ENCODE measurements around the gene TMED1. TPM values are rescaled to one million over a fixed set of nuclear protein-coding genes. Genes with fewer than 3 reads are reported as not detected.

The TMED1 gene
- total RNA-seq, 1 donor from 2014 or later: 27.0 TPM

- FAIRE-seq (no peak), DNase-seq (ENCODE audit: low read depth) (no peak)
- no peak overlapping the region for H3K9ac ChIP-seq (ENCODE audit: low read length)
- no peak overlapping the region for H3K4me3 ChIP-seq (ENCODE audit: insufficient read depth, low read depth, low read length)
- H3K79me2 ChIP-seq (ENCODE audit: insufficient read depth, low read length): no peaks in the 10 kb centered on the region
- no peaks in the 10 kb centered on the region for H3K4me1 ChIP-seq (ENCODE audit: insufficient read depth, low read length)
- Mint-ChIP-seq H3K4me3 (ENCODE audit: unreplicated experiment) (no peak overlapping the region), H3K36me3 (ENCODE audit: low read depth, unreplicated experiment) (peaks cover 19% of the 10 kb centered on the region), H3K4me1 (ENCODE audit: low read depth, unreplicated experiment) (no peaks in the 10 kb centered on the region), H3K27ac (ENCODE audit: unreplicated experiment) (no peak overlapping the region), H3K9me3 (ENCODE audit: unreplicated experiment) (no peaks in the 10 kb centered on the region), H3K27me3 (ENCODE audit: low read depth, unreplicated experiment) (no peaks in the 10 kb centered on the region)
- no peak overlapping the region for H3K4me2 ChIP-seq (ENCODE audit: low read length)
- no peak overlapping the region for H3K27ac ChIP-seq (ENCODE audit: low read depth, low read length)
- no peak for TF ChIP-seq EZH2 (IDR thresholded peaks at IDR 0.05; ENCODE audit: insufficient read depth, low read length)
- no peak for TF ChIP-seq CTCF (IDR thresholded peaks at IDR 0.05; ENCODE audit: insufficient read depth, low read depth, low read length)
- H4K20me1 ChIP-seq (ENCODE audit: insufficient read depth, low read length): no peaks in the 10 kb centered on the region
- no peaks in the 10 kb centered on the region for H3K9me3 ChIP-seq (ENCODE audit: insufficient read depth, low read depth, low read length)
- no peaks in the 10 kb centered on the region for H3K27me3 ChIP-seq (ENCODE audit: insufficient read depth, low read length)
- no peak overlapping the region for H2AFZ ChIP-seq (ENCODE audit: low read depth, low read length)
- peaks cover 19% of the 10 kb centered on the region for H3K36me3 ChIP-seq (ENCODE audit: insufficient read depth, low read length)
Observed at GRCh38 chr19:10802479-10802878, 33.5 kb downstream of the TMED1 start.

- Histone ChIP-seq H3K27ac (ENCODE audit: low read depth, low read length) (no peak overlapping the region), H3K9me3 (ENCODE audit: insufficient read depth, low read depth, low read length) (no peaks in the 10 kb centered on the region), H3K9ac (ENCODE audit: low read length) (no peak overlapping the region), H3K27me3 (ENCODE audit: insufficient read depth, low read length) (no peaks in the 10 kb centered on the region), H2AFZ (ENCODE audit: low read depth, low read length) (no peak overlapping the region), H3K4me3 (ENCODE audit: insufficient read depth, low read depth, low read length) (no peak overlapping the region), H3K79me2 (ENCODE audit: insufficient read depth, low read length) (no peaks in the 10 kb centered on the region), H3K36me3 (ENCODE audit: insufficient read depth, low read length) (peaks cover 24% of the 10 kb centered on the region), H4K20me1 (ENCODE audit: insufficient read depth, low read length) (no peaks in the 10 kb centered on the region), H3K4me2 (ENCODE audit: low read length) (no peak overlapping the region), H3K4me1 (ENCODE audit: insufficient read depth, low read length) (no peaks in the 10 kb centered on the region)
- no peak for TF ChIP-seq EZH2 (IDR thresholded peaks at IDR 0.05; ENCODE audit: insufficient read depth, low read length)
- FAIRE-seq: no peak
- H3K27me3 Mint-ChIP-seq (ENCODE audit: low read depth, unreplicated experiment): no peaks in the 10 kb centered on the region
- peaks cover 19% of the 10 kb centered on the region for H3K36me3 Mint-ChIP-seq (ENCODE audit: low read depth, unreplicated experiment)
- no peaks in the 10 kb centered on the region for H3K4me1 Mint-ChIP-seq (ENCODE audit: low read depth, unreplicated experiment)
- no peaks in the 10 kb centered on the region for H3K9me3 Mint-ChIP-seq (ENCODE audit: unreplicated experiment)
- H3K27ac Mint-ChIP-seq (ENCODE audit: unreplicated experiment): no peak overlapping the region
- DNase-seq (ENCODE audit: low read depth): no peak
- H3K4me3 Mint-ChIP-seq (ENCODE audit: unreplicated experiment): no peak overlapping the region
Observed at GRCh38 chr19:10800488-10800887, 35.5 kb downstream of the TMED1 start.

- no peaks in the 10 kb centered on the region for H3K27me3 Mint-ChIP-seq (ENCODE audit: low read depth, unreplicated experiment)
Observed at GRCh38 chr19:10797541-10798256, 38.3 kb downstream of the TMED1 start.

More at GRCh38 chr19:10797541-10798256, 38.3 kb downstream of the TMED1 start:
- Histone ChIP-seq H3K4me2 (ENCODE audit: low read length) (no peak overlapping the region), H3K79me2 (ENCODE audit: insufficient read depth, low read length) (no peaks in the 10 kb centered on the region), H3K9ac (ENCODE audit: low read length) (no peak overlapping the region), H2AFZ (ENCODE audit: low read depth, low read length) (no peak overlapping the region), H3K4me3 (ENCODE audit: insufficient read depth, low read depth, low read length) (no peak overlapping the region), H4K20me1 (ENCODE audit: insufficient read depth, low read length) (no peaks in the 10 kb centered on the region), H3K9me3 (ENCODE audit: insufficient read depth, low read depth, low read length) (no peaks in the 10 kb centered on the region), H3K4me1 (ENCODE audit: insufficient read depth, low read length) (no peaks in the 10 kb centered on the region), H3K36me3 (ENCODE audit: insufficient read depth, low read length) (peaks cover 28% of the 10 kb centered on the region), H3K27me3 (ENCODE audit: insufficient read depth, low read length) (no peaks in the 10 kb centered on the region), H3K27ac (ENCODE audit: low read depth, low read length) (no peak overlapping the region)
- Mint-ChIP-seq H3K27ac (ENCODE audit: unreplicated experiment) (no peak overlapping the region), H3K4me3 (ENCODE audit: unreplicated experiment) (no peak overlapping the region), H3K36me3 (ENCODE audit: low read depth, unreplicated experiment) (peaks cover 6% of the 10 kb centered on the region), H3K9me3 (ENCODE audit: unreplicated experiment) (no peaks in the 10 kb centered on the region), H3K4me1 (ENCODE audit: low read depth, unreplicated experiment) (no peaks in the 10 kb centered on the region)
- DNase-seq (ENCODE audit: low read depth) (no peak), FAIRE-seq (no peak)
- TF ChIP-seq CTCF (IDR thresholded peaks at IDR 0.05; ENCODE audit: insufficient read depth, low read depth, low read length) (no peak), EZH2 (IDR thresholded peaks at IDR 0.05; ENCODE audit: insufficient read depth, low read length) (no peak)

All from astrocyte (in vitro differentiated cells and primary cell).